Spleen (tissue), 7 donors: ENCODE data around the gene POU2F1.

Experiments
- CTCF ChIP-seq, 11 experiments: fragments of 200-600 bp in 7 of 11; fragments of 450-650 bp in 4 of 11; sonication (generic) in 4 of 11; IDR thresholded peaks in 8 of 11; conservative IDR thresholded peaks in 3 of 11; 1 replicate in 7 of 11; 2 replicates in 4 of 11; pipeline versions ENCODE4 v1.4.0 to v1.8.0; 2016 to 2021; ENCODE audit warnings: antibody characterized with exemption in 11 of 11, inconsistent platforms in 4 of 11, mild to moderate bottlenecking in 1 of 11
- POLR2A ChIP-seq, 3 donors: fragments of 450-650 bp; IDR thresholded peaks; one replicate each; pipeline ENCODE4 v1.5.1; 2017; ENCODE audit warnings: antibody characterized with exemption in 3 of 3, mild to moderate bottlenecking in 1 of 3
- donor health status: DM: no; HTN: no; CAD: no; lungs with moderate emphysema.
- donor health status: DM: no; HTN: no; CAD: no.
- donor health status: DM: no; HTN: no; CAD: no.

GRCh38 chr1:167371030-167371429 lies 150.3 kb downstream of the POU2F1 start:
- TF ChIP-seq CTCF (IDR thresholded peaks at IDR 0.05 in 8 of 11, conservative IDR thresholded peaks at IDR 0.05 in 3 of 11) (no peak), POLR2A (IDR thresholded peaks at IDR 0.05) (no peak)
